ENCODE measurements around the gene SHTN1.

Gene SHTN1

DNA sequence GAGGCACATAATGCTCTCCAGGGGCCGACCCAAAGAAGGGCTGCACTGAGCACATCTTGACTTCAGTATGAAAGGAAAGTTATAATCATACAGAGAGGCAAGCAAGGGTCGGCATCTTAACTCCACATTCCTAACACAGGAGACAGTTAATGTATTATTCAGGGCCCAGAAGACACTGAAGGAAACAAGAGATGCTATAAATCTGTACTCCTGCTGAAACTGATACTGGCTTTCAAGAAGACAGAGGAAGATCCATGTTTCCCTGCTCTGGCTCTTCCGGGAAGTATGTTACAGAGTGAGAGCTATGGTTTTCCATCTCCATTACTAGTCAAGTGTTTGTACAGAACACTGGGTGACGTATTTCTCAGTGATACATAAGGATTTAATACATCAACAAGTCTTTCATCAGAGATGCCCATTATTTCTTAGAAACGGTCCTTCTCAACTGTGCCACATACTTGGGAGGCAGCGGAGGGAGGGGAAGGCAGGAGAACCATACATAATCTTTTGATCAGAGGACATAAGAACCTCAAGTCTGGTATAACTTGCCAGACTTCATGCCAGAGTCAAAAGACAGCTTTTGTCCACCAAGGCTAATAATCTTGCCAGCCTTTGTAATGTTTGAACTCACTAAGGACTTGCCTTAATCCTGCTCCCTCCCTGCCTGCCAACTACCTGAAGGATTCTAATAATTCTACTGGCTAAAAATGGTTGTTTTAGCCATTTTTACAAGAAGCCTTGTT is 97.6 kb downstream of the SHTN1 start:
- ATAC-seq = no peak
- TF ChIP-seq BACH2 (CRISPR knock-in tag; IDR thresholded peaks at IDR 0.05; ENCODE audit: borderline replicate concordance) = no peak
- TF ChIP-seq CSDC2 (CRISPR knock-in tag; IDR thresholded peaks at IDR 0.05) = no peak
- TF ChIP-seq, protein P1, sequence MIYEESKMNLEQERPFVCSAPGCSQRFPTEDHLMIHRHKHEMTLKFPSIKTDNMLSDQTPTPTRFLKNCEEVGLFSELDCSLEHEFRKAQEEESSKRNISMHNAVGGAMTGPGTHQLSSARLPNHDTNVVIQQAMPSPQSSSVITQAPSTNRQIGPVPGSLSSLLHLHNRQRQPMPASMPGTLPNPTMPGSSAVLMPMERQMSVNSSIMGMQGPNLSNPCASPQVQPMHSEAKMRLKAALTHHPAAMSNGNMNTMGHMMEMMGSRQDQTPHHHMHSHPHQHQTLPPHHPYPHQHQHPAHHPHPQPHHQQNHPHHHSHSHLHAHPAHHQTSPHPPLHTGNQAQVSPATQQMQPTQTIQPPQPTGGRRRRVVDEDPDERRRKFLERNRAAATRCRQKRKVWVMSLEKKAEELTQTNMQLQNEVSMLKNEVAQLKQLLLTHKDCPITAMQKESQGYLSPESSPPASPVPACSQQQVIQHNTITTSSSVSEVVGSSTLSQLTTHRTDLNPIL (CRISPR knock-in tag; IDR thresholded peaks at IDR 0.05; ENCODE audit: low read depth) = no peak
- TF ChIP-seq ZNF70 (CRISPR knock-in tag; IDR thresholded peaks at IDR 0.05) = no peak
- no peak for TF ChIP-seq ZNF565 (CRISPR knock-in tag; conservative IDR thresholded peaks at IDR 0.05; ENCODE audit: low read depth)
- TF ChIP-seq ISL1 (CRISPR knock-in tag; IDR thresholded peaks at IDR 0.05) = no peak
- TF ChIP-seq ZNF8 (CRISPR knock-in tag; IDR thresholded peaks at IDR 0.05) = no peak
- TF ChIP-seq PPARA (CRISPR knock-in tag; IDR thresholded peaks at IDR 0.05; ENCODE audit: borderline replicate concordance) = no peak
- TF ChIP-seq, protein P2, sequence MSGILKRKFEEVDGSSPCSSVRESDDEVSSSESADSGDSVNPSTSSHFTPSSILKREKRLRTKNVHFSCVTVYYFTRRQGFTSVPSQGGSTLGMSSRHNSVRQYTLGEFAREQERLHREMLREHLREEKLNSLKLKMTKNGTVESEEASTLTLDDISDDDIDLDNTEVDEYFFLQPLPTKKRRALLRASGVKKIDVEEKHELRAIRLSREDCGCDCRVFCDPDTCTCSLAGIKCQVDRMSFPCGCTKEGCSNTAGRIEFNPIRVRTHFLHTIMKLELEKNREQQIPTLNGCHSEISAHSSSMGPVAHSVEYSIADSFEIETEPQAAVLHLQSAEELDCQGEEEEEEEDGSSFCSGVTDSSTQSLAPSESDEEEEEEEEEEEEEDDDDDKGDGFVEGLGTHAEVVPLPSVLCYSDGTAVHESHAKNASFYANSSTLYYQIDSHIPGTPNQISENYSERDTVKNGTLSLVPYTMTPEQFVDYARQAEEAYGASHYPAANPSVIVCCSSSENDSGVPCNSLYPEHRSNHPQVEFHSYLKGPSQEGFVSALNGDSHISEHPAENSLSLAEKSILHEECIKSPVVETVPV (CRISPR knock-in tag; IDR thresholded peaks at IDR 0.05) = no peak
- TF ChIP-seq ZC3H10 (CRISPR knock-in tag; IDR thresholded peaks at IDR 0.05) = no peak
- TF ChIP-seq, protein P3, sequence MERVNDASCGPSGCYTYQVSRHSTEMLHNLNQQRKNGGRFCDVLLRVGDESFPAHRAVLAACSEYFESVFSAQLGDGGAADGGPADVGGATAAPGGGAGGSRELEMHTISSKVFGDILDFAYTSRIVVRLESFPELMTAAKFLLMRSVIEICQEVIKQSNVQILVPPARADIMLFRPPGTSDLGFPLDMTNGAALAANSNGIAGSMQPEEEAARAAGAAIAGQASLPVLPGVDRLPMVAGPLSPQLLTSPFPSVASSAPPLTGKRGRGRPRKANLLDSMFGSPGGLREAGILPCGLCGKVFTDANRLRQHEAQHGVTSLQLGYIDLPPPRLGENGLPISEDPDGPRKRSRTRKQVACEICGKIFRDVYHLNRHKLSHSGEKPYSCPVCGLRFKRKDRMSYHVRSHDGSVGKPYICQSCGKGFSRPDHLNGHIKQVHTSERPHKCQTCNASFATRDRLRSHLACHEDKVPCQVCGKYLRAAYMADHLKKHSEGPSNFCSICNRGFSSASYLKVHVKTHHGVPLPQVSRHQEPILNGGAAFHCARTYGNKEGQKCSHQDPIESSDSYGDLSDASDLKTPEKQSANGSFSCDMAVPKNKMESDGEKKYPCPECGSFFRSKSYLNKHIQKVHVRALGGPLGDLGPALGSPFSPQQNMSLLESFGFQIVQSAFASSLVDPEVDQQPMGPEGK (CRISPR knock-in tag; IDR thresholded peaks at IDR 0.05; ENCODE audit: borderline replicate concordance) = no peak
- TF ChIP-seq GLIS3 (CRISPR knock-in tag; IDR thresholded peaks at IDR 0.05) = no peak
- no peak for TF ChIP-seq ZFP30 (CRISPR knock-in tag; IDR thresholded peaks at IDR 0.05)

DNA sequence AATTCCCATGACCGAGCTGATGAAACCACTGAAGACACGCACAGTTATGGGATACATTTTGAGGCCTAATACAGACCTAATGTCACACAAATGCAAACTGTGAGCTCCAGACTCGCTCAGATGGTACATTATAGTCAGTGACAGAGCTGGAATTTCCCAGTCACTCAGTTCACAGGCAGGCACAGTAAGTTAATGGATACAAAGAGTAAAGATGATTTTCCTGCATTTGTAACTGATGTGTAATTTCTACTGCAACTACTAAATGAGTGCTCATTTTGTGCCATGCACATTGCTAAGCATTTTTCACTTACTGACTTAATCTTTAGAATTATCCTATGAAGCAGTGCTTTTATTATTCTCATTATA is 99.2 kb downstream of the SHTN1 start:
- ATAC-seq = no peak
- TF ChIP-seq RARB (CRISPR knock-in tag; IDR thresholded peaks at IDR 0.05) = no peak
- TF ChIP-seq, protein P4, sequence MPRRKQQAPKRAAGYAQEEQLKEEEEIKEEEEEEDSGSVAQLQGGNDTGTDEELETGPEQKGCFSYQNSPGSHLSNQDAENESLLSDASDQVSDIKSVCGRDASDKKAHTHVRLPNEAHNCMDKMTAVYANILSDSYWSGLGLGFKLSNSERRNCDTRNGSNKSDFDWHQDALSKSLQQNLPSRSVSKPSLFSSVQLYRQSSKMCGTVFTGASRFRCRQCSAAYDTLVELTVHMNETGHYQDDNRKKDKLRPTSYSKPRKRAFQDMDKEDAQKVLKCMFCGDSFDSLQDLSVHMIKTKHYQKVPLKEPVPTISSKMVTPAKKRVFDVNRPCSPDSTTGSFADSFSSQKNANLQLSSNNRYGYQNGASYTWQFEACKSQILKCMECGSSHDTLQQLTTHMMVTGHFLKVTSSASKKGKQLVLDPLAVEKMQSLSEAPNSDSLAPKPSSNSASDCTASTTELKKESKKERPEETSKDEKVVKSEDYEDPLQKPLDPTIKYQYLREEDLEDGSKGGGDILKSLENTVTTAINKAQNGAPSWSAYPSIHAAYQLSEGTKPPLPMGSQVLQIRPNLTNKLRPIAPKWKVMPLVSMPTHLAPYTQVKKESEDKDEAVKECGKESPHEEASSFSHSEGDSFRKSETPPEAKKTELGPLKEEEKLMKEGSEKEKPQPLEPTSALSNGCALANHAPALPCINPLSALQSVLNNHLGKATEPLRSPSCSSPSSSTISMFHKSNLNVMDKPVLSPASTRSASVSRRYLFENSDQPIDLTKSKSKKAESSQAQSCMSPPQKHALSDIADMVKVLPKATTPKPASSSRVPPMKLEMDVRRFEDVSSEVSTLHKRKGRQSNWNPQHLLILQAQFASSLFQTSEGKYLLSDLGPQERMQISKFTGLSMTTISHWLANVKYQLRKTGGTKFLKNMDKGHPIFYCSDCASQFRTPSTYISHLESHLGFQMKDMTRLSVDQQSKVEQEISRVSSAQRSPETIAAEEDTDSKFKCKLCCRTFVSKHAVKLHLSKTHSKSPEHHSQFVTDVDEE (CRISPR knock-in tag; IDR thresholded peaks at IDR 0.05) = no peak

DNA sequence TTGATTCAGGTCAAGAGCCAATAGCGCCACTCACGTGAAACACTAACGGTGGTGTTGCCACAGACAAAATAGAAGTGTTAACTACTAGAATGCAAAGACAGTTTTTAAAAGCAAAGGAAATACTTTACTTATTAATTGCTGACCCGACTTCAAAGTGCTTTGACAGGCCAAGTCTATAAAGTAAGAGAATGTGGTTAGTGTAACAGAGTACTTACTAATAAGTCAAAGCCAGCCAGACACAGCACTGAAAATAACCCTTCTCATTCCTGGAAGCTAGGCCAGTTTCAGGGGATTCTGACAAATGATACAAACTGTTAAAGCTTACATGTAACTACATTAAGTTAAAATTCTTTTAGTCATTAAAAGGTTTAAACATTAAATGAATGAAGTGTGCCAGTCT is 105.4 kb downstream of the SHTN1 start:
- no peak for ATAC-seq
- TF ChIP-seq, protein P3 (CRISPR knock-in tag; IDR thresholded peaks at IDR 0.05; ENCODE audit: borderline replicate concordance) = no peak
- TF ChIP-seq TCF4 (CRISPR knock-in tag; IDR thresholded peaks at IDR 0.05; ENCODE audit: borderline replicate concordance) (no peak), ARNTL (CRISPR knock-in tag; IDR thresholded peaks at IDR 0.05; ENCODE audit: borderline replicate concordance, low read depth) (no peak), PPARA (CRISPR knock-in tag; IDR thresholded peaks at IDR 0.05; ENCODE audit: borderline replicate concordance) (no peak), BACH2 (CRISPR knock-in tag; IDR thresholded peaks at IDR 0.05; ENCODE audit: borderline replicate concordance) (no peak)
- TF ChIP-seq, protein P2 (CRISPR knock-in tag; IDR thresholded peaks at IDR 0.05) = no peak

Measured in SK-N-SH treated with all-trans-retinoic acid at 6 μM for 48 hours (cell line).